DOHH2 (cell line): ENCODE results near the gene PRKCG.

Experiments used
- H3F3A ChIP-seq: fragments of 200-600 bp; sonication (generic), shearing (Covaris generic); 2 replicates; pipeline ENCODE4 v1.6.0; 2016; ENCODE audit warnings: antibody characterized with exemption, mild to moderate bottlenecking; ENCODE audit not compliant: control insufficient read depth, insufficient read depth
- H3K27ac ChIP-seq: fragments of 200-600 bp; sonication (generic); 2 replicates; pipeline ENCODE4 v1.5.1; 2014; ENCODE audit warnings: low read depth, mild to moderate bottlenecking, low read length, moderate library complexity
- H3K27me3 ChIP-seq: fragments of 200-600 bp; sonication (generic); 2 replicates; pipeline ENCODE4 v1.6.1; 2014; ENCODE audit warnings: mild to moderate bottlenecking, low read length, mixed read lengths; ENCODE audit not compliant: control insufficient read depth
- H3K36me3 ChIP-seq: fragments of 200-600 bp; sonication (generic); 2 replicates; pipeline ENCODE4 v1.6.1; 2014; ENCODE audit warnings: mild to moderate bottlenecking, low read length, moderate library complexity, mixed read lengths; ENCODE audit not compliant: control insufficient read depth
- H3K4me1 ChIP-seq: fragments of 200-600 bp; sonication (generic); 2 replicates; pipeline ENCODE4 v1.6.1; 2014; ENCODE audit warnings: mild to moderate bottlenecking, low read length, mixed read lengths; ENCODE audit not compliant: control insufficient read depth
- H3K4me2 ChIP-seq: fragments of 200-600 bp; sonication (generic); 2 replicates; pipeline ENCODE4 v1.6.0; 2014; ENCODE audit warnings: mild to moderate bottlenecking, low read length, moderate library complexity
- H3K4me3 ChIP-seq: fragments of 200-600 bp; sonication (generic); 2 replicates; pipeline ENCODE4 v1.5.1; 2014; ENCODE audit warnings: mild to moderate bottlenecking, low read length, mixed read lengths
- H3K79me2 ChIP-seq: fragments of 200-600 bp; sonication (generic); 2 replicates; pipeline ENCODE4 v1.6.1; 2014; ENCODE audit warnings: mild to moderate bottlenecking, low read length, mixed read lengths; ENCODE audit not compliant: control insufficient read depth
- H3K9me2 ChIP-seq: fragments of 200-600 bp; sonication (generic); replicated peaks from 2 replicates; pipeline ENCODE4 v1.6.1; 2014; ENCODE audit warnings: mild to moderate bottlenecking, low read length, mixed read lengths; ENCODE audit not compliant: control insufficient read depth
- H3K9me3 ChIP-seq: fragments of 200-600 bp; sonication (generic); 2 replicates; pipeline ENCODE4 v1.6.1; 2014; ENCODE audit warnings: antibody characterized with exemption, low read length, mixed read lengths; ENCODE audit not compliant: control insufficient read depth, insufficient read depth
- H4K20me1 ChIP-seq: fragments of 200-600 bp; sonication (generic); 2 replicates; pipeline ENCODE4 v1.6.0; 2014; ENCODE audit warnings: low read depth, mild to moderate bottlenecking, antibody characterized with exemption, low read length, moderate library complexity; ENCODE audit not compliant: control insufficient read depth, insufficient read depth
- EZH2phosphoT487 ChIP-seq: fragments of 200-600 bp; sonication (generic); IDR thresholded peaks from 2 replicates; pipeline ENCODE4 v1.6.1; 2017; ENCODE audit warnings: borderline replicate concordance, mild to moderate bottlenecking, antibody characterized with exemption, low read length, moderate library complexity, mixed read lengths
- TF ChIP-seq, protein P1 (sequence below): fragments of 200-600 bp; sonication (generic); IDR thresholded peaks from one replicate; pipeline ENCODE4 v1.5.1; 2014; ENCODE audit warnings: antibody characterized with exemption, mild to moderate bottlenecking, low read depth, low read length; ENCODE audit not compliant: poor library complexity, severe bottlenecking

Gene PRKCG

DNA sequence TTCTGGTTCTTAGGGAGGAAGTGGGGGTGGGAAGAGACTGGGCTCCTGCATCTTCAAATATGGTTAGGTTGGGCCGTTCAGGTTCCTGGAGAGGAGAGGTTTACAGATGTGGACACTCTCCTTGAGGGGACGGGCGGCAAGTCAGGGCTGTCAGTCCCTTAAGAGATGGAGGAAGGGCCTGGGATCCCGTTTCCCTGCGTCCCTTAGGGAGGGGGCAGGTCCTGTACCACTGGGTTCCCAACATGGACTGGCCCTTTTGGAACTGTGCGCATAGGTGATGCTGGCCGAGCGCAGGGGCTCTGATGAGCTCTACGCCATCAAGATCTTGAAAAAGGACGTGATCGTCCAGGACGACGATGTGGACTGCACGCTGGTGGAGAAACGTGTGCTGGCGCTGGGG is 16.2 kb downstream of the PRKCG start:
- Histone ChIP-seq H3K27ac (no peak overlapping the region), H3K79me2 (no peaks in the 10 kb centered on the region), H3K9me3 (no peaks in the 10 kb centered on the region), H3K27me3 (no peaks in the 10 kb centered on the region), H4K20me1 (no peaks in the 10 kb centered on the region), H3F3A (no peaks in the 10 kb centered on the region), H3K36me3 (no peaks in the 10 kb centered on the region), H3K9me2 (no peaks in the 10 kb centered on the region), H3K4me1 (no peaks in the 10 kb centered on the region), H3K4me3 (no peak overlapping the region), H3K4me2 (no peak overlapping the region)
- no peak for TF ChIP-seq EZH2phosphoT487
- TF ChIP-seq, protein P1, sequence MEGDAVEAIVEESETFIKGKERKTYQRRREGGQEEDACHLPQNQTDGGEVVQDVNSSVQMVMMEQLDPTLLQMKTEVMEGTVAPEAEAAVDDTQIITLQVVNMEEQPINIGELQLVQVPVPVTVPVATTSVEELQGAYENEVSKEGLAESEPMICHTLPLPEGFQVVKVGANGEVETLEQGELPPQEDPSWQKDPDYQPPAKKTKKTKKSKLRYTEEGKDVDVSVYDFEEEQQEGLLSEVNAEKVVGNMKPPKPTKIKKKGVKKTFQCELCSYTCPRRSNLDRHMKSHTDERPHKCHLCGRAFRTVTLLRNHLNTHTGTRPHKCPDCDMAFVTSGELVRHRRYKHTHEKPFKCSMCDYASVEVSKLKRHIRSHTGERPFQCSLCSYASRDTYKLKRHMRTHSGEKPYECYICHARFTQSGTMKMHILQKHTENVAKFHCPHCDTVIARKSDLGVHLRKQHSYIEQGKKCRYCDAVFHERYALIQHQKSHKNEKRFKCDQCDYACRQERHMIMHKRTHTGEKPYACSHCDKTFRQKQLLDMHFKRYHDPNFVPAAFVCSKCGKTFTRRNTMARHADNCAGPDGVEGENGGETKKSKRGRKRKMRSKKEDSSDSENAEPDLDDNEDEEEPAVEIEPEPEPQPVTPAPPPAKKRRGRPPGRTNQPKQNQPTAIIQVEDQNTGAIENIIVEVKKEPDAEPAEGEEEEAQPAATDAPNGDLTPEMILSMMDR: no peak

DNA sequence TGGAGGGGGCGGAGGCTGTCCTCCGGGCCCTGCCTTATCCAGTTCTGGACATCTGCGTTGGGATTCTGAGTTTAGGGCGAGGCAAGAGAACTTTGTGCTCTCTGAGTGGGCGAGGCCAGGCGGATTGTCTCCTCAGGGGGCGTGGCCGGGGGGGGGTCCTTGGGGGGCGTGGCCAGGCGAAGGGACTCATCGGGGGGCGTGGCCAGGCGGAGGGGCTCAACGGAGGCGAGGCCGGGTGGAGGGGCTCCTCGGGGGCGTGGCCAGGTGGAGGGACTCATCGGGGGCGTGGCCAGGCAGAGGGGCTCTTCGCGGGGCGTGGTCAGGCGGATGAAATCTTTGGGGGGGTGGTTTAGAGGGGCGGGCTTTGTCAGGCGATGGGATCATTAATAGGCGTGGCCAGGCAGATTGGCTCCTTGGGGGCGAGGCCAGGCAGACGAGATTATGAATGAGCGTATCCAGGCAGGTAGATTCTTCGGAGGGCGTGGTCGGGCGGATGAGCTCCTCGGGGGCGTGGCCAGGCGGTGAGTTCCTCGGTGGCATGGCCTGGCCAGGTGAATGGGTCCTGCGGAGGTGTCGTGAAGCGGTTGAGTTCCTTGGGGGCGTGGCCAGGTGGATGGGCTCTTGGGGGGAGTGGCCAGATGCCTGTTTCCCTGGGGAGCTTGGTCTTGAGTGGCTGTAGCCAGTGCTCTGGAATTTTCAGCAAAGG is 16.8 kb downstream of the PRKCG start:
- no peaks in the 10 kb centered on the region for H3K79me2 ChIP-seq
- H3F3A ChIP-seq: no peaks in the 10 kb centered on the region
- no peaks in the 10 kb centered on the region for H3K27me3 ChIP-seq
- no peaks in the 10 kb centered on the region for H3K36me3 ChIP-seq
- no peaks in the 10 kb centered on the region for H3K4me1 ChIP-seq
- no peaks in the 10 kb centered on the region for H4K20me1 ChIP-seq
- no peak overlapping the region for H3K27ac ChIP-seq
- H3K9me3 ChIP-seq: no peaks in the 10 kb centered on the region
- no peaks in the 10 kb centered on the region for H3K9me2 ChIP-seq
- TF ChIP-seq EZH2phosphoT487: no peak
- TF ChIP-seq, protein P1: no peak
- no peak overlapping the region for H3K4me3 ChIP-seq
- no peak overlapping the region for H3K4me2 ChIP-seq

DNA sequence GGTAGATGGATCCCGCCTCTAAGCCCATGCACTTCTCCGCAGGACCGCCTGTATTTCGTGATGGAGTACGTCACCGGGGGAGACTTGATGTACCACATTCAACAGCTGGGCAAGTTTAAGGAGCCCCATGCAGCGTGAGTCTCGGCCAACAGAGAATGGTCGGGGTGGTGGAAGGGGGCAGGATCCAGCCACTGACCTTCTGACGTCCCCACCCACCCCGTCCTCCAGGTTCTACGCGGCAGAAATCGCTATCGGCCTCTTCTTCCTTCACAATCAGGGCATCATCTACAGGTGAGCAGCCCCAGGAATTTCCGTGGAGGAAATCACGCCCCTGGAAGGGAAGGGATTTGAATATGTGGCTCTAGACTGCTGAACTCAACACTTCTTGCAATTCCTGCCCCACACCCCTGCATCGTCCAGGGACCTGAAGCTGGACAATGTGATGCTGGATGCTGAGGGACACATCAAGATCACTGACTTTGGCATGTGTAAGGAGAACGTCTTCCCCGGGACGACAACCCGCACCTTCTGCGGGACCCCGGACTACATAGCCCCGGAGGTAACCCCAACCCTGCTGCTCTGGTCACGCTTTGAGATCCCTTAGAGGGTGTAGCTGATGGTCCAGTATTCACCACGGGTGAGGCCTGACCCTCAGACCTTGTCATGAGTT is 18.3 kb downstream of the PRKCG start:
- no peaks in the 10 kb centered on the region for H3K27me3 ChIP-seq
- no peaks in the 10 kb centered on the region for H3F3A ChIP-seq
- H3K9me2 ChIP-seq: no peaks in the 10 kb centered on the region
- H3K4me2 ChIP-seq: no peak overlapping the region
- TF ChIP-seq, protein P1: no peak
- no peak for TF ChIP-seq EZH2phosphoT487
- no peaks in the 10 kb centered on the region for H3K79me2 ChIP-seq
- no peaks in the 10 kb centered on the region for H3K36me3 ChIP-seq
- no peak overlapping the region for H3K27ac ChIP-seq
- no peaks in the 10 kb centered on the region for H4K20me1 ChIP-seq
- no peaks in the 10 kb centered on the region for H3K4me1 ChIP-seq
- H3K4me3 ChIP-seq: no peak overlapping the region
- H3K9me3 ChIP-seq: no peaks in the 10 kb centered on the region
